ENCODE measurements around the gene ARID1B.

- TF ChIP-seq EZH2phosphoT487 (IDR thresholded peaks at IDR 0.05; ENCODE audit: low read length) (no peak), CTCF (IDR thresholded peaks at IDR 0.05; ENCODE audit: low read length) (no peak)
These were observed 312.7 kb downstream of the ARID1B start for GRCh38 chr6:157089851-157090250.

All from MM.1S (cell line).